ENCODE results near the gene SLC30A4. TPM values are rescaled to one million over a fixed set of nuclear protein-coding genes. Genes with fewer than 3 reads are reported as not detected.

The SLC30A4 gene
- total and polyA plus RNA-seq, 2 of the 8 experiments (the other 6 are each of a cell fraction or from before 2014, with no cell fraction given), result under 0.01 to 0.07 TPM

- Histone ChIP-seq H3K18ac (ENCODE audit: extremely low read depth, low read length) (no peak overlapping the region), H3K23ac (ENCODE audit: insufficient read length) (no peak overlapping the region), H3K23me2 (ENCODE audit: low read depth, low read length) (no peaks in the 10 kb centered on the region), H3K9me3 (ENCODE audit: insufficient read depth in 2 of 2, low read depth in 1 of 2, low read length in 1 of 2) (peaks cover 6 to 8% of the 10 kb centered on the region in 2 experiments), H3K4me1 (replicated peaks in 1 of 4; ENCODE audit: control insufficient read depth in 3 of 4, insufficient read depth in 4 of 4, low read length in 3 of 4) (peaks cover 0 to 5% (median 0%) of the 10 kb centered on the region in 4 experiments; a peak in 2 of 7 replicates), H3K56ac (replicated peaks; ENCODE audit: insufficient read length, low read depth, low read length) (no peak overlapping the region), H4K5ac (ENCODE audit: insufficient read length, low read depth, low read length) (no peak overlapping the region), H3K4me3 (ENCODE audit: extremely low read depth in 1 of 4, insufficient read depth in 2 of 4, low read depth in 3 of 4, low read length in 4 of 4) (no peak overlapping the region), H3K4ac (replicated peaks; ENCODE audit: insufficient read length, low read depth, low read length) (no peak overlapping the region), H3K36me3 (ENCODE audit: control insufficient read depth in 2 of 4, insufficient read depth in 4 of 4, low read length in 3 of 4) (no peaks in the 10 kb centered on the region), H3K14ac (ENCODE audit: insufficient read length) (no peak overlapping the region), H4K20me1 (replicated peaks in 1 of 2; ENCODE audit: control insufficient read depth in 1 of 2, insufficient read depth in 2 of 2, low read length in 2 of 2) (no peaks in the 10 kb centered on the region), H3K27ac (ENCODE audit: low read depth, low read length) (no peak overlapping the region), H4K8ac (ENCODE audit: extremely low read depth, insufficient read depth, low read length) (peak overlapping the region; percentile 22; the same call in 1 of the 2 replicates), H2BK12ac (ENCODE audit: low read depth, low read length) (no peak overlapping the region), H2AFZ (ENCODE audit: low read length) (no peak overlapping the region), H2AK5ac (ENCODE audit: low read depth, low read length) (no peak overlapping the region), H2BK5ac (ENCODE audit: low read depth, low read length) (no peak overlapping the region), H2BK15ac (ENCODE audit: low read length) (no peak overlapping the region), H3K79me2 (ENCODE audit: control insufficient read depth in 1 of 2, insufficient read depth in 2 of 2, low read length in 2 of 2) (no peaks in the 10 kb centered on the region), H4K91ac (replicated peaks; ENCODE audit: insufficient read length, low read length) (no peak overlapping the region), H2BK120ac (replicated peaks; ENCODE audit: low read depth, low read length) (no peak overlapping the region), H3K4me2 (ENCODE audit: insufficient read depth in 1 of 2, low read depth in 2 of 2, low read length in 2 of 2) (no peak overlapping the region), H2BK20ac (ENCODE audit: low read length) (no peak overlapping the region), H3K9ac (replicated peaks in 1 of 4; ENCODE audit: extremely low read depth in 1 of 4, low read depth in 3 of 4, low read length in 3 of 4) (no peak overlapping the region), H3K27me3 (replicated peaks in 1 of 4; ENCODE audit: control insufficient read depth in 3 of 4, extremely low read depth in 1 of 4, insufficient read depth in 3 of 4, low read length in 3 of 4) (peaks cover 0 to 5% (median 0%) of the 10 kb centered on the region in 4 experiments; a peak in 2 of 7 replicates), H3K79me1 (ENCODE audit: low read depth, low read length) (no peaks in the 10 kb centered on the region; the same call in 1 of the 2 replicates)
- no peak for FAIRE-seq
- DNase-seq (ENCODE audit: low read depth in 1 of 2, low spot score in 2 of 2), result no peak
- 71% methylated on average over 9 of the region's 13 CpGs; no CpG with 5 or more reads in 1 of the 2 experiments for WGBS, 2 experiments (ENCODE audit: extremely low coverage in 1 of 2, insufficient coverage in 1 of 2, insufficient read length in 1 of 2, insufficient replicate concordance in 2 of 2, low coverage in 1 of 2, low lambda C conversion rate in 2 of 2, missing lambda C conversion rate in 1 of 2)
- ChIA-PET CTCF (ENCODE audit: partially characterized antibody) (interaction anchor here (0.8 to 1.1 kb wide), 2 partner anchors 10 to 19 kb away, joined by 3 to 4 read pairs; no protein-coding TSS in a partner anchor), POLR2A (ENCODE audit: partially characterized antibody) (interaction anchor here (0.6 to 0.9 kb wide), 2 partner anchors 12 to 46 kb away, joined by 3 read pairs; a partner anchor contains a TSS)
- TF ChIP-seq HDAC6 (IDR thresholded peaks at IDR 0.05; ENCODE audit: low read depth, low read length) (no peak), CBX5 (IDR thresholded peaks at IDR 0.05; ENCODE audit: low read depth, low read length) (no peak), EP300 (IDR thresholded peaks at IDR 0.05; ENCODE audit: borderline replicate concordance in 1 of 2, low read depth in 2 of 2, low read length in 2 of 2) (no peak), CHD2 (IDR thresholded peaks at IDR 0.05; ENCODE audit: low read length) (no peak), SIN3A (conservative IDR thresholded peaks at IDR 0.05 in 1 of 2, IDR thresholded peaks at IDR 0.05 in 1 of 2; ENCODE audit: low read depth in 1 of 2, low read length in 2 of 2) (no peak), USF2 (IDR thresholded peaks at IDR 0.05; ENCODE audit: low read length) (no peak), BACH1 (IDR thresholded peaks at IDR 0.05; ENCODE audit: low read length) (no peak), TEAD4 (IDR thresholded peaks at IDR 0.05; ENCODE audit: low read depth, low read length) (no peak), EGR1 (IDR thresholded peaks at IDR 0.05; ENCODE audit: borderline replicate concordance, low read depth, low read length) (no peak), YY1 (IDR thresholded peaks at IDR 0.05; ENCODE audit: low read depth, low read length) (no peak), KDM5A (IDR thresholded peaks at IDR 0.05; ENCODE audit: low read length) (no peak)
These were observed 74.3 kb downstream of the SLC30A4 start for GRCh38 chr15:45448066-45448915.

All from H1 (cell line).